HEK293 (cell line): Measurements from ENCODE around the gene CCSER2.

ENCODE experiments used
- SALL2 ChIP-seq: fragments of 450-650 bp; formaldehyde crosslinking; IDR thresholded peaks from 2 replicates; pipeline ENCODE4 v1.5.0; 2017; ENCODE audit warnings: missing biosample characterization, mild to moderate bottlenecking, missing genetic modification characterization, borderline replicate concordance
- YY1 ChIP-seq: fragments of 450-650 bp; formaldehyde crosslinking; IDR thresholded peaks from 2 replicates; pipeline ENCODE4 v1.5.1; 2018; ENCODE audit warnings: missing biosample characterization, missing genetic modification characterization
- ZBTB8A ChIP-seq: fragments of 450-650 bp; formaldehyde crosslinking; IDR thresholded peaks from 2 replicates; pipeline ENCODE4 v1.5.1; 2016; ENCODE audit warnings: missing biosample characterization, missing genetic modification characterization
- ZNF266 ChIP-seq: fragments of 450-650 bp; formaldehyde crosslinking; IDR thresholded peaks from 2 replicates; pipeline ENCODE4 v1.5.1; 2016; ENCODE audit warnings: missing biosample characterization, missing genetic modification characterization, low read depth
- ZNF302 ChIP-seq: fragments of 450-650 bp; formaldehyde crosslinking; IDR thresholded peaks from 2 replicates; pipeline ENCODE4 v1.5.1; 2016; ENCODE audit warnings: missing biosample characterization, missing genetic modification characterization, low read depth
- ZNF473 ChIP-seq: fragments of 450-650 bp; formaldehyde crosslinking; IDR thresholded peaks from 2 replicates; pipeline ENCODE4 v1.5.1; 2017; ENCODE audit warnings: missing biosample characterization, missing genetic modification characterization
- ZNF510 ChIP-seq: fragments of 450-650 bp; formaldehyde crosslinking; IDR thresholded peaks from 2 replicates; pipeline ENCODE4 v1.5.1; 2018; ENCODE audit warnings: mild to moderate bottlenecking, missing genetic modification characterization, missing biosample characterization; ENCODE audit not compliant: insufficient replicate concordance
- ZNF560 ChIP-seq: fragments of 450-650 bp; formaldehyde crosslinking; IDR thresholded peaks from 2 replicates; pipeline ENCODE4 v1.5.1; 2017; ENCODE audit warnings: missing biosample characterization, missing genetic modification characterization, borderline replicate concordance
- ZNF76 ChIP-seq: fragments of 450-650 bp; formaldehyde crosslinking; IDR thresholded peaks from 2 replicates; pipeline ENCODE4; 2016; ENCODE audit warnings: low read depth, missing biosample characterization, missing genetic modification characterization, borderline replicate concordance
- ZNF843 ChIP-seq: fragments of 450-650 bp; formaldehyde crosslinking; IDR thresholded peaks from 2 replicates; pipeline ENCODE4 v1.5.1; 2016; ENCODE audit warnings: missing biosample characterization, missing genetic modification characterization
- TF ChIP-seq, protein P1 (sequence below): fragments of 450-650 bp; formaldehyde crosslinking; IDR thresholded peaks from 2 replicates; pipeline ENCODE4 v1.5.1; 2016; ENCODE audit warnings: missing biosample characterization, missing genetic modification characterization
- TF ChIP-seq, protein P2 (sequence below): fragments of 450-650 bp; formaldehyde crosslinking; IDR thresholded peaks from 2 replicates; pipeline ENCODE4 v1.5.1; 2016; ENCODE audit warnings: missing biosample characterization, missing genetic modification characterization, borderline replicate concordance
- TF ChIP-seq, protein P3 (sequence below): fragments of 450-650 bp; formaldehyde crosslinking; IDR thresholded peaks from 2 replicates; pipeline ENCODE4 v1.5.1; 2016; ENCODE audit warnings: missing biosample characterization, missing genetic modification characterization, low read depth
- TF ChIP-seq, protein P4 (sequence below): fragments of 450-650 bp; formaldehyde crosslinking; IDR thresholded peaks from 2 replicates; pipeline ENCODE4 v1.5.0; 2017; ENCODE audit warnings: missing biosample characterization, missing genetic modification characterization, borderline replicate concordance

DNA sequence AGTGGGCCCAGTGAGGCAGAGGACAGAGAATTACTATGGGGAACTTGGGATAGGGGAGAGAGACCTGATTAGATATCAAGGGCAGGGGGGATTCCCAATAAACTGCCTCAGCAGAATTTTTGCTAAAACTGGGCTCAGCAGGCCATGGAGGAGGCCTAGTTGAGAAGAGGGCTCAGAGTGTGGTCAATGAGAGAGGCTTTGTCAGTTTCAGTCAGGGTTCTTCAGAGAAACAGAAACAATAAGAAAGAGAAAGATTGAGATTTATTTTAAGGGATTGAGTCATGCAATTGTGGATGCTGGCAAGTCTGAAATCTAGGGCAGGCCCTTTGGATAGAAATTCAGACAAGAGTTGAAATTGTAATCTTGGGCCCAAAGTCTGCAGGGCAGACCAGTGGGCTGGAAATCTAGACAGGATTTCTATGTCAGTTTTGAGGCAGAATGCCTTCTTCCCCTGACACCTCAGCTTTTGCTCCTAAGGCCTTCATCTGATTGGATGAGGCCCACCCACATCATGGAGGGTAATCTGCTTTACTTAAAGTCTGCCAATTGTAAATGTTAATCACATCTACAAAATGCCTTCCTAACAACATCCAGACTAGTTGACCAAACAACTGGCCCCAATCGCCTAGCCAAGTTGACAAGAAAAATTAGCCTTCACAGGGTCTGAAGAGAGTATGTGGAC lies 33.5 kb upstream of the CCSER2 start:
- TF ChIP-seq, protein P1, sequence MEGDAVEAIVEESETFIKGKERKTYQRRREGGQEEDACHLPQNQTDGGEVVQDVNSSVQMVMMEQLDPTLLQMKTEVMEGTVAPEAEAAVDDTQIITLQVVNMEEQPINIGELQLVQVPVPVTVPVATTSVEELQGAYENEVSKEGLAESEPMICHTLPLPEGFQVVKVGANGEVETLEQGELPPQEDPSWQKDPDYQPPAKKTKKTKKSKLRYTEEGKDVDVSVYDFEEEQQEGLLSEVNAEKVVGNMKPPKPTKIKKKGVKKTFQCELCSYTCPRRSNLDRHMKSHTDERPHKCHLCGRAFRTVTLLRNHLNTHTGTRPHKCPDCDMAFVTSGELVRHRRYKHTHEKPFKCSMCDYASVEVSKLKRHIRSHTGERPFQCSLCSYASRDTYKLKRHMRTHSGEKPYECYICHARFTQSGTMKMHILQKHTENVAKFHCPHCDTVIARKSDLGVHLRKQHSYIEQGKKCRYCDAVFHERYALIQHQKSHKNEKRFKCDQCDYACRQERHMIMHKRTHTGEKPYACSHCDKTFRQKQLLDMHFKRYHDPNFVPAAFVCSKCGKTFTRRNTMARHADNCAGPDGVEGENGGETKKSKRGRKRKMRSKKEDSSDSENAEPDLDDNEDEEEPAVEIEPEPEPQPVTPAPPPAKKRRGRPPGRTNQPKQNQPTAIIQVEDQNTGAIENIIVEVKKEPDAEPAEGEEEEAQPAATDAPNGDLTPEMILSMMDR (tag by site-specific recombination): no peak
- TF ChIP-seq ZNF843 (no peak), ZNF473 (tag by site-specific recombination) (no peak), SALL2 (tag by site-specific recombination) (no peak), YY1 (tag by site-specific recombination) (no peak), ZNF76 (tag by site-specific recombination) (no peak), ZBTB8A (tag by site-specific recombination) (no peak), ZNF560 (tag by site-specific recombination) (no peak), ZNF266 (tag by site-specific recombination) (no peak), ZNF302 (tag by site-specific recombination) (no peak), ZNF510 (no peak)
- TF ChIP-seq, protein P2, sequence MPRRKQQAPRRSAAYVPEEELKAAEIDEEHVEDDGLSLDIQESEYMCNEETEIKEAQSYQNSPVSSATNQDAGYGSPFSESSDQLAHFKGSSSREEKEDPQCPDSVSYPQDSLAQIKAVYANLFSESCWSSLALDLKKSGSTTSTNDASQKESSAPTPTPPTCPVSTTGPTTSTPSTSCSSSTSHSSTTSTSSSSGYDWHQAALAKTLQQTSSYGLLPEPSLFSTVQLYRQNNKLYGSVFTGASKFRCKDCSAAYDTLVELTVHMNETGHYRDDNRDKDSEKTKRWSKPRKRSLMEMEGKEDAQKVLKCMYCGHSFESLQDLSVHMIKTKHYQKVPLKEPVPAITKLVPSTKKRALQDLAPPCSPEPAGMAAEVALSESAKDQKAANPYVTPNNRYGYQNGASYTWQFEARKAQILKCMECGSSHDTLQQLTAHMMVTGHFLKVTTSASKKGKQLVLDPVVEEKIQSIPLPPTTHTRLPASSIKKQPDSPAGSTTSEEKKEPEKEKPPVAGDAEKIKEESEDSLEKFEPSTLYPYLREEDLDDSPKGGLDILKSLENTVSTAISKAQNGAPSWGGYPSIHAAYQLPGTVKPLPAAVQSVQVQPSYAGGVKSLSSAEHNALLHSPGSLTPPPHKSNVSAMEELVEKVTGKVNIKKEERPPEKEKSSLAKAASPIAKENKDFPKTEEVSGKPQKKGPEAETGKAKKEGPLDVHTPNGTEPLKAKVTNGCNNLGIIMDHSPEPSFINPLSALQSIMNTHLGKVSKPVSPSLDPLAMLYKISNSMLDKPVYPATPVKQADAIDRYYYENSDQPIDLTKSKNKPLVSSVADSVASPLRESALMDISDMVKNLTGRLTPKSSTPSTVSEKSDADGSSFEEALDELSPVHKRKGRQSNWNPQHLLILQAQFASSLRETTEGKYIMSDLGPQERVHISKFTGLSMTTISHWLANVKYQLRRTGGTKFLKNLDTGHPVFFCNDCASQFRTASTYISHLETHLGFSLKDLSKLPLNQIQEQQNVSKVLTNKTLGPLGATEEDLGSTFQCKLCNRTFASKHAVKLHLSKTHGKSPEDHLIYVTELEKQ: no peak
- TF ChIP-seq, protein P3, sequence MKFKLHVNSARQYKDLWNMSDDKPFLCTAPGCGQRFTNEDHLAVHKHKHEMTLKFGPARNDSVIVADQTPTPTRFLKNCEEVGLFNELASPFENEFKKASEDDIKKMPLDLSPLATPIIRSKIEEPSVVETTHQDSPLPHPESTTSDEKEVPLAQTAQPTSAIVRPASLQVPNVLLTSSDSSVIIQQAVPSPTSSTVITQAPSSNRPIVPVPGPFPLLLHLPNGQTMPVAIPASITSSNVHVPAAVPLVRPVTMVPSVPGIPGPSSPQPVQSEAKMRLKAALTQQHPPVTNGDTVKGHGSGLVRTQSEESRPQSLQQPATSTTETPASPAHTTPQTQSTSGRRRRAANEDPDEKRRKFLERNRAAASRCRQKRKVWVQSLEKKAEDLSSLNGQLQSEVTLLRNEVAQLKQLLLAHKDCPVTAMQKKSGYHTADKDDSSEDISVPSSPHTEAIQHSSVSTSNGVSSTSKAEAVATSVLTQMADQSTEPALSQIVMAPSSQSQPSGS (tag by site-specific recombination): no peak
- TF ChIP-seq, protein P4, sequence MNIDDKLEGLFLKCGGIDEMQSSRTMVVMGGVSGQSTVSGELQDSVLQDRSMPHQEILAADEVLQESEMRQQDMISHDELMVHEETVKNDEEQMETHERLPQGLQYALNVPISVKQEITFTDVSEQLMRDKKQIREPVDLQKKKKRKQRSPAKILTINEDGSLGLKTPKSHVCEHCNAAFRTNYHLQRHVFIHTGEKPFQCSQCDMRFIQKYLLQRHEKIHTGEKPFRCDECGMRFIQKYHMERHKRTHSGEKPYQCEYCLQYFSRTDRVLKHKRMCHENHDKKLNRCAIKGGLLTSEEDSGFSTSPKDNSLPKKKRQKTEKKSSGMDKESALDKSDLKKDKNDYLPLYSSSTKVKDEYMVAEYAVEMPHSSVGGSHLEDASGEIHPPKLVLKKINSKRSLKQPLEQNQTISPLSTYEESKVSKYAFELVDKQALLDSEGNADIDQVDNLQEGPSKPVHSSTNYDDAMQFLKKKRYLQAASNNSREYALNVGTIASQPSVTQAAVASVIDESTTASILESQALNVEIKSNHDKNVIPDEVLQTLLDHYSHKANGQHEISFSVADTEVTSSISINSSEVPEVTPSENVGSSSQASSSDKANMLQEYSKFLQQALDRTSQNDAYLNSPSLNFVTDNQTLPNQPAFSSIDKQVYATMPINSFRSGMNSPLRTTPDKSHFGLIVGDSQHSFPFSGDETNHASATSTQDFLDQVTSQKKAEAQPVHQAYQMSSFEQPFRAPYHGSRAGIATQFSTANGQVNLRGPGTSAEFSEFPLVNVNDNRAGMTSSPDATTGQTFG (tag by site-specific recombination): no peak
